K562 (cell line): ENCODE data around the gene RNF215. TPM values are rescaled to one million over a fixed set of nuclear protein-coding genes. Genes with fewer than 3 reads are reported as not detected.
A peak's percentile ranks its signal among the peaks of the same experiment; 100 is the strongest.

Experiments
- AFF1 ChIP-seq, 2 experiments: fragments of 450-650 bp; IDR thresholded peaks; 2 replicates each; pipeline ENCODE4 v1.6.1; 2018; ENCODE audit warnings: mild to moderate bottlenecking in 2 of 2, low read depth in 1 of 2; ENCODE audit not compliant: partially characterized antibody in 2 of 2
- ATF1 ChIP-seq, 2 experiments: fragments of 450-650 bp in 1 of 2; IDR thresholded peaks; 2 replicates each; pipeline ENCODE4 v1.6.1; 2016; ENCODE audit warnings: missing compliant biosample characterization in 1 of 2, missing genetic modification characterization in 1 of 2
- BMI1 ChIP-seq: fragments of 150-350 bp; IDR thresholded peaks from 2 replicates; pipeline ENCODE4 v1.6.1; 2014; ENCODE audit warnings: low read length
- CCAR2 ChIP-seq: fragments of 200-400 bp; formaldehyde crosslinking; IDR thresholded peaks from 2 replicates; pipeline ENCODE4 v1.6.1; 2017; ENCODE audit warnings: mild to moderate bottlenecking, low read depth, low read length
- CHAMP1 ChIP-seq: fragments of 450-650 bp; IDR thresholded peaks from 2 replicates; pipeline ENCODE4 v1.6.1; 2016; ENCODE audit warnings: mild to moderate bottlenecking
- ESRRB ChIP-seq: fragments of 250-450 bp; sonication (Bioruptor Pico); IDR thresholded peaks from 2 replicates; pipeline ENCODE4 v1.5.0; 2020; ENCODE audit warnings: mild to moderate bottlenecking, moderate library complexity, borderline replicate concordance
- MTF1 ChIP-seq: fragments of 250-450 bp; sonication (Bioruptor Pico); IDR thresholded peaks from 2 replicates; pipeline ENCODE4 v1.9.0; 2021; ENCODE audit warnings: moderate library complexity, mild to moderate bottlenecking, inconsistent platforms, borderline replicate concordance
- PTBP1 ChIP-seq: fragments of 200-400 bp; formaldehyde crosslinking; IDR thresholded peaks from 2 replicates; pipeline ENCODE4 v1.6.1; 2017; ENCODE audit warnings: low read depth, low read length
- SETDB1 ChIP-seq: IDR thresholded peaks from one replicate; pipeline ENCODE4 v1.6.1; 2012; ENCODE audit warnings: low read length, control low read depth, inconsistent platforms
- TCF3 ChIP-seq: sonication (generic); formaldehyde crosslinking; IDR thresholded peaks from 2 replicates; pipeline ENCODE4 v1.4.0; 2020; ENCODE audit warnings: mild to moderate bottlenecking, missing genetic modification reagents
- ZMIZ1 ChIP-seq, 2 experiments: fragments of 150-350 bp in 1 of 2; IDR thresholded peaks; 2 replicates each; pipeline ENCODE4 v1.6.1; 2012 to 2016; ENCODE audit warnings: low read depth in 2 of 2, low read length in 2 of 2, mild to moderate bottlenecking in 1 of 2, moderate library complexity in 1 of 2
- ZNF518B ChIP-seq: fragments of 250-450 bp; sonication (Bioruptor Pico); IDR thresholded peaks from 2 replicates; pipeline ENCODE4 v1.5.0; 2021; ENCODE audit warnings: mild to moderate bottlenecking, moderate library complexity
- polyA plus RNA-seq, 8 experiments: library from polyadenylated mRNA; depleted of rRNA in 4 of 8; stranded (reverse) in 5 of 8; unstranded in 3 of 8; fragments of >200 nt; fragmentation: Nextera tagmentation in 2 of 8; fragmentation: Illumina TruSeq in 1 of 8; extraction: Ambion mirVana in 2 of 8; extraction: Trizol in 1 of 8; gene quantifications; 2 replicates each; pipeline versions ENCODE4 v1.2.1 to v1.2.3, GENCODE V29; 2011 to 2014; ENCODE audit warnings: inconsistent platforms in 1 of 8, missing spikeins in 1 of 8
- total RNA-seq, 7 experiments: library from RNA; depleted of rRNA in 6 of 7; stranded (reverse); fragments of >200 nt in 6 of 7; fragmentation: Illumina TruSeq in 2 of 7; extraction: Trizol in 2 of 7; gene quantifications; 2 replicates each; pipeline versions ENCODE4 v1.2.1 to v1.2.3, GENCODE V29; 2011 to 2021; ENCODE audit warnings: low replicate concordance in 1 of 7

Gene RNF215
- total and polyA plus RNA-seq, 9 of the 15 experiments (the other 6 are each of a cell fraction or from before 2014, with no cell fraction given): 0.08 to 9.8 (median 2.7) TPM

- TF ChIP-seq ZNF518B (CRISPR knock-in tag): no peak
- TF ChIP-seq CCAR2: no peak
- no peak for TF ChIP-seq MTF1 (CRISPR knock-in tag)
- TF ChIP-seq CHAMP1: no peak
- no peak for TF ChIP-seq AFF1 (IDR thresholded peaks at IDR 0.05; ENCODE audit: low read depth in 1 of 2, partially characterized antibody in 2 of 2)
- no peak for TF ChIP-seq SETDB1
- TF ChIP-seq ESRRB (CRISPR knock-in tag): no peak
- TF ChIP-seq ZMIZ1 (IDR thresholded peaks at IDR 0.05; ENCODE audit: low read depth in 2 of 2, low read length in 2 of 2): no peak
- TF ChIP-seq PTBP1: no peak
- peak; percentile 73; the same call in 1 of the 2 replicates for TF ChIP-seq BMI1
- no peak for TF ChIP-seq TCF3 (CRISPR knock-in tag)
- peak; percentile 75 for TF ChIP-seq ATF1 (CRISPR knock-in tag; IDR thresholded peaks at IDR 0.05)
- TF ChIP-seq ATF1 (tag; IDR thresholded peaks at IDR 0.05): peak; percentile 97
Measured at GRCh38 chr22:30356449-30357235, 30.6 kb downstream of the RNF215 start, which contains the start of the genes CCDC157 and SF3A1 (continued).
